K562 (cell line): ENCODE data around the gene GNG7. TPM values are rescaled to one million over a fixed set of nuclear protein-coding genes. Genes with fewer than 3 reads are reported as not detected.
"Not testable (repeated sequence)": the region's sequence is repeated elsewhere in the genome, so short reads cannot be mapped to it uniquely, and the experiment has no call there.

Experiments used
- ATAC-seq: fragments of 200-7000 bp; cut with Tn5 transposase; 3 replicates; pipeline ENCODE4 v1.9.1; 2020; ENCODE audit warnings: moderate library complexity
- BruUV-seq: library from RNA; stranded (reverse); fragments of 400-500 nt; replicated peaks from 2 replicates; lab custom pipeline; 2021; lab: Mats Ljungman, UMichigan
- CTCF ChIA-PET: fragments of 300-600 bp; formaldehyde crosslinking; extraction: SDS; loops from one replicate; lab custom pipeline; 2021; ENCODE audit warnings: low intra/inter-chr PET ratio; lab: Yijun Ruan, JAX
- POLR2A ChIA-PET: fragments of 300-600, 350-650 bp; sonication (Branson Sonifier 250); formaldehyde crosslinking; extraction: SDS; loops from one replicate; lab custom pipeline; 2021; ENCODE audit warnings: antibody characterized with exemption, inconsistent platforms; lab: Yijun Ruan, JAX
- DNase-seq, 4 experiments: peaks; one replicate each; pipeline versions ENCODE4 v3.0.0 to v3.0.0-alpha.2; 2011 to 2018; ENCODE audit warnings: low spot score in 3 of 4, mixed read lengths in 3 of 4; ENCODE audit errors: extremely low read depth in 1 of 4
- FAIRE-seq: peaks from 2 replicates; lab custom pipeline; 2011; peaks lifted over from hg19 to GRCh38; lab: Jason Lieb, UNC
- H2AFZ ChIP-seq: 2 replicates; pipeline ENCODE4 v1.6.0; 2011; ENCODE audit warnings: low read depth, low read length, control low read depth, inconsistent platforms
- H3K27ac ChIP-seq: fragments of 200-600 bp; 3 replicates; pipeline ENCODE4 v1.8.0; 2011; ENCODE audit warnings: low read depth, mild to moderate bottlenecking, control low read depth, inconsistent platforms, low read length, moderate library complexity, mixed read lengths; ENCODE audit errors: extremely low read depth
- H3K27me3 ChIP-seq, 2 experiments: fragments of 300-600 bp in 1 of 2; 2 replicates in 1 of 2; 3 replicates in 1 of 2; pipeline versions ENCODE4 v1.6.0 to v1.8.0; 2011; ENCODE audit warnings: inconsistent platforms in 2 of 2, low read length in 2 of 2, mild to moderate bottlenecking in 1 of 2, mixed read lengths in 1 of 2, moderate library complexity in 1 of 2; ENCODE audit not compliant: control insufficient read depth in 2 of 2, insufficient read depth in 2 of 2
- H3K36me3 ChIP-seq: fragments of 300-600 bp; 3 replicates; pipeline ENCODE4 v1.8.0; 2011; ENCODE audit warnings: mild to moderate bottlenecking, low read length, inconsistent platforms; ENCODE audit not compliant: control insufficient read depth, insufficient read depth
- H3K4me1 ChIP-seq, 2 experiments: fragments of 200-600 bp in 1 of 2; replicated peaks in 1 of 2; 2 replicates in 1 of 2; 3 replicates in 1 of 2; pipeline versions ENCODE4 v1.5.1 to v1.8.0; 2011; ENCODE audit warnings: inconsistent platforms in 2 of 2, low read length in 2 of 2, mild to moderate bottlenecking in 1 of 2, mixed read lengths in 1 of 2, moderate library complexity in 1 of 2; ENCODE audit not compliant: control insufficient read depth in 2 of 2, insufficient read depth in 2 of 2
- H3K4me2 ChIP-seq: 2 replicates; pipeline ENCODE4 v1.6.1; 2011; ENCODE audit warnings: low read length, control low read depth, inconsistent platforms, mixed read lengths; ENCODE audit not compliant: insufficient read depth
- H3K4me3 ChIP-seq: fragments of 200-600 bp; sonication (generic), shearing (Covaris generic); 2 replicates; pipeline ENCODE4 v1.5.1; 2016; ENCODE audit warnings: control low read depth, inconsistent platforms
- H3K79me2 ChIP-seq: fragments of 200-600 bp; 3 replicates; pipeline ENCODE4 v1.8.0; 2011; ENCODE audit warnings: low read length, inconsistent platforms; ENCODE audit not compliant: control insufficient read depth, insufficient read depth
- H3K9ac ChIP-seq, 2 experiments: 2 replicates each; pipeline versions ENCODE4 v1.6.0 to v1.6.1; 2011; ENCODE audit warnings: low read depth in 2 of 2, low read length in 2 of 2, control low read depth in 1 of 2, inconsistent platforms in 1 of 2, mild to moderate bottlenecking in 1 of 2, mixed read lengths in 1 of 2; ENCODE audit not compliant: insufficient read depth in 1 of 2
- H3K9me1 ChIP-seq: one replicate; pipeline ENCODE4 v1.6.0; 2011; ENCODE audit warnings: inconsistent platforms, mild to moderate bottlenecking, low read length, moderate library complexity; ENCODE audit not compliant: control insufficient read depth, insufficient read depth
- H3K9me3 ChIP-seq: replicated peaks from 2 replicates; pipeline ENCODE4 v1.5.1; 2011; ENCODE audit warnings: low read depth, low read length, inconsistent platforms; ENCODE audit not compliant: control insufficient read depth, insufficient read depth
- H4K20me1 ChIP-seq: replicated peaks from 2 replicates; pipeline ENCODE4 v1.6.1; 2011; ENCODE audit warnings: low read length, inconsistent platforms, mixed read lengths; ENCODE audit not compliant: control insufficient read depth, insufficient read depth
- ARID1B ChIP-seq: fragments of 450-650 bp; IDR thresholded peaks from 2 replicates; pipeline ENCODE4 v1.6.1; 2016; ENCODE audit warnings: antibody characterized with exemption, mild to moderate bottlenecking, inconsistent platforms
- CC2D1A ChIP-seq: fragments of 450-650 bp; IDR thresholded peaks from 2 replicates; pipeline ENCODE4 v1.6.1; 2017; ENCODE audit warnings: mild to moderate bottlenecking
- PHB2 ChIP-seq: fragments of 450-650 bp; IDR thresholded peaks from 2 replicates; pipeline ENCODE4 v1.6.1; 2017; ENCODE audit warnings: low read depth
- RBM25 ChIP-seq: fragments of 200-400 bp; formaldehyde crosslinking; IDR thresholded peaks from 2 replicates; pipeline ENCODE4 v1.6.1; 2018; ENCODE audit warnings: low read length, low read depth, moderate library complexity; ENCODE audit not compliant: severe bottlenecking
- TCF3 ChIP-seq: sonication (generic); formaldehyde crosslinking; IDR thresholded peaks from 2 replicates; pipeline ENCODE4 v1.4.0; 2020; ENCODE audit warnings: mild to moderate bottlenecking, missing genetic modification reagents
- ZC3H11A ChIP-seq: IDR thresholded peaks from 2 replicates; pipeline ENCODE4 v1.6.1; 2012; ENCODE audit warnings: low read depth, low read length, improper control_type of control experiment
- ZNF121 ChIP-seq: sonication (generic); formaldehyde crosslinking; conservative IDR thresholded peaks from 2 replicates; pipeline ENCODE4 v1.8.0; 2022; ENCODE audit warnings: missing genetic modification reagents
- WGBS: fragments of 100-300 bp; shearing (Covaris generic); methylation state at CpG from one replicate; pipeline ENCODE4 v1.1.6; 2016; ENCODE audit warnings: low coverage, mixed read lengths; ENCODE audit not compliant: insufficient coverage; ENCODE audit errors: missing lambda C conversion rate; 5-methylcytosine and 5-hydroxymethylcytosine counted together
- in situ Hi-C: fragments of 300-500 bp; cut with MboI; formaldehyde crosslinking; loops from 4 replicates; pipeline ENCODE4 v1.15.0; 2018; ENCODE audit warnings: inconsistent platforms, mixed read lengths
- intact Hi-C: fragments of 100-400 bp; cut with micrococcal nuclease; formaldehyde crosslinking; loops from 2 replicates; pipeline ENCODE4 v1.14.2; 2022
- polyA plus RNA-seq, 8 experiments: library from polyadenylated mRNA; depleted of rRNA in 4 of 8; stranded (reverse) in 5 of 8; unstranded in 3 of 8; fragments of >200 nt; fragmentation: Nextera tagmentation in 2 of 8; fragmentation: Illumina TruSeq in 1 of 8; extraction: Ambion mirVana in 2 of 8; extraction: Trizol in 1 of 8; gene quantifications; 2 replicates each; pipeline versions ENCODE4 v1.2.1 to v1.2.3, GENCODE V29; 2011 to 2014; ENCODE audit warnings: inconsistent platforms in 1 of 8, missing spikeins in 1 of 8
- total RNA-seq, 7 experiments: library from RNA; depleted of rRNA in 6 of 7; stranded (reverse); fragments of >200 nt in 6 of 7; fragmentation: Illumina TruSeq in 2 of 7; extraction: Trizol in 2 of 7; gene quantifications; 2 replicates each; pipeline versions ENCODE4 v1.2.1 to v1.2.3, GENCODE V29; 2011 to 2021; ENCODE audit warnings: low replicate concordance in 1 of 7
- TF ChIP-seq, protein P1 (sequence below): fragments of 450-650 bp; formaldehyde crosslinking; IDR thresholded peaks from 2 replicates; pipeline ENCODE4 v1.4.0; 2020; ENCODE audit warnings: mild to moderate bottlenecking, mixed read lengths

The GNG7 gene
- total and polyA plus RNA-seq, 9 of the 15 experiments (the other 6 are each of a cell fraction or from before 2014, with no cell fraction given), result 0.01 to 0.20 (median 0.06) TPM; not detected in 1

DNA sequence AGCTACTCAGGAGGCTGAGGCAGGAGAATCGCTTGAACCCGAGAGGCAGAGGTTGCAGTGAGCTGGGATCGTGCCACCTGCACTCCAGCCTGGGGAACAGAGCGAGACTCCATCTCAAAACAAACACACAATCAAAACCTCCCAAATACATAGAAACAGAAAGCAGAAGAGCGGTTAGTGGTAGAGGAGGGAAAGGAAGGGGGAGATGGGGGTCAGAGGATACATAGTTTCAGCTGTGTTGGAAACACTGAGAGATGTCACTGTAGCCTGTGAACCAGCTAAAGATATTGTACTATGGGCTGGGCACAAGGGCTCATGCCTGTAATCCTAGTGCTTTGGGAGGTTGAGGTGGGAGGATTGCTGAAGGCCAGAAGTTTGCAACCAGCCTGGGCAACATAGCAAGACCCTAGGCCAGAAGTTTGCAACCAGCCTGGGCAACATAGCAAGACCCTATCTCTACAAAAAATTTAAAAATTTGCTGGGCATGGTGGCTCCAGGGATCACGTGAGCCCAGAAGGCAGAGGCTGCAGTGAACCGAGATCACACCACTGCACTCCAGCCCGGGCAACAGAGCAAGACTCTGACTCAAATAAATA, 49.9 kb downstream of the GNG7 start:
- no peaks in the 10 kb centered on the region for H3K36me3 ChIP-seq
- H3K4me3 ChIP-seq, result no peak overlapping the region
- POLR2A ChIA-PET, result no interaction called here
- DNase-seq (no peak), FAIRE-seq (no peak)
- in situ Hi-C loops, result no loop called here
- no peaks in the 10 kb centered on the region for H4K20me1 ChIP-seq
- no peak overlapping the region for H3K4me2 ChIP-seq
- no TSS peak for BruUV-seq
- H2AFZ ChIP-seq, result no peak overlapping the region
- CTCF ChIA-PET, result interaction anchor here (0.7 to 1.1 kb wide), 2 partner anchors 42 to 218 kb away, joined by 3 to 4 read pairs; no protein-coding TSS in a partner anchor
- H3K9ac ChIP-seq, result no peak overlapping the region
- intact Hi-C loops, result no loop called here
- H3K27me3 ChIP-seq, result peaks cover 11 to 33% of the 10 kb centered on the region in 2 experiments; a peak in 4 of 5 replicates
- peaks cover 0 to 13% of the 10 kb centered on the region in 2 experiments; a peak in 2 of 5 replicates for H3K4me1 ChIP-seq
- peak; percentile 90 for TF ChIP-seq ZNF121 (CRISPR knock-in tag)
- TF ChIP-seq, protein P1, sequence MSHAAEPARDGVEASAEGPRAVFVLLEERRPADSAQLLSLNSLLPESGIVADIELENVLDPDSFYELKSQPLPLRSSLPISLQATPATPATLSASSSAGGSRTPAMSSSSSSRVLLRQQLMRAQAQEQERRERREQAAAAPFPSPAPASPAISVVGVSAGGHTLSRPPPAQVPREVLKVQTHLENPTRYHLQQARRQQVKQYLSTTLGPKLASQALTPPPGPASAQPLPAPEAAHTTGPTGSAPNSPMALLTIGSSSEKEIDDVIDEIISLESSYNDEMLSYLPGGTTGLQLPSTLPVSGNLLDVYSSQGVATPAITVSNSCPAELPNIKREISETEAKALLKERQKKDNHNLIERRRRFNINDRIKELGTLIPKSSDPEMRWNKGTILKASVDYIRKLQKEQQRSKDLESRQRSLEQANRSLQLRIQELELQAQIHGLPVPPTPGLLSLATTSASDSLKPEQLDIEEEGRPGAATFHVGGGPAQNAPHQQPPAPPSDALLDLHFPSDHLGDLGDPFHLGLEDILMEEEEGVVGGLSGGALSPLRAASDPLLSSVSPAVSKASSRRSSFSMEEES (CRISPR knock-in tag), result peak; percentile 7; the same call in 1 of the 2 replicates
- no peak for TF ChIP-seq ZC3H11A
- no peak for TF ChIP-seq TCF3 (CRISPR knock-in tag)
- TF ChIP-seq RBM25, result peak; percentile 16
- no peak for TF ChIP-seq ARID1B
- no peak for TF ChIP-seq PHB2
- TF ChIP-seq CC2D1A, result no peak
- TF ChIP-seq, all 486 proteins: peak for 3
- Histone ChIP-seq H3K79me2 (no peaks in the 10 kb centered on the region), H3K9me1 (no peaks in the 10 kb centered on the region), H3K27ac (no peak overlapping the region), H3K9me3 (no peaks in the 10 kb centered on the region)
- ATAC-seq, result no peak
- WGBS, result 10% methylated on average over 5 of the region's 8 CpGs

DNA sequence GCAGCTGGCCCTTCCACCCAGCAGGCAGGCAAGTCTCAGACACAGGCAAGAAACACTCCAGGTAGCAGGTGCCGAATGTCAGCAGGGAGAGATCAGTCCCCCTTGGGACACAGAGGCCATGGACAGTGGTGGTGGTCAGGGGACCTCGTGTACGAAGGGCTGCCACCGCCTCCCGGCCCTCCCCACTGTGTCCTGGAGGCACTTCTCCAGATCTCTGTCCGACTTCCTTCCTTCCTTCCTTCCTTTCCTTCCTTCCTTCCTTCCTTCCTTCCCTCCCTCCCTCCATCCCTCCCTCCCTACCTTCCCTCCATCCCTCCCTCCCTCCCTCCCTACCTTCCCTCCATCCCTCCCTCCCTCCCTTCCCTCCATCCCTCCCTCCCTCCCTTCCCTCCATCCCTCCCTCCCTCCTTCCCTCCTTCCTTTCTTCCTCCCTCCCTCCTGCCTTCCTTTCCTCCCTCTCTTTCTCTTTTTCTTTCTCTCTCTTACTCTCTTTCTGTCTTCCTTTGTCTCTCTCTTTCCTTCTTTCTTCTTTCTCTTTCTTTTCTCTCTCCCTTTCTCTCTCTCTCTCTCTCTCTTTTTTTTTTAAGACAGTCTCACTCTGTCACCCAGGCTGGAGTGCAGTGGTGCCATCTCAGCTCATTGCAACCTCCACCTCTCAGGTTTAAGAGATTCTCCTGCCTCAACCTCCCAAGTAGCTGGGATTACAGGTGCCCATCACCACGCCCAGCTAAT, 51.3 kb downstream of the GNG7 start:
- POLR2A ChIA-PET, result interaction anchor here (1.3 kb wide), 1 partner anchor 99 kb away, joined by 3 read pairs; no protein-coding TSS in a partner anchor
- H3K79me2 ChIP-seq, in situ Hi-C loops, BruUV-seq, FAIRE-seq, intact Hi-C loops, H3K36me3 ChIP-seq, H3K9me1 ChIP-seq, ATAC-seq, H3K9me3 ChIP-seq, H3K4me2 ChIP-seq, H3K27ac ChIP-seq, H4K20me1 ChIP-seq, CTCF ChIA-PET, H2AFZ ChIP-seq, H3K4me3 ChIP-seq, DNase-seq: not testable (repeated sequence)
- peaks cover 14 to 46% of the 10 kb centered on the region in 2 experiments; a peak in 4 of 5 replicates for H3K27me3 ChIP-seq
- peaks cover 0 to 17% of the 10 kb centered on the region in 2 experiments; a peak in 2 of 5 replicates for H3K4me1 ChIP-seq
- 14% methylated on average over 5 of the region's 7 CpGs for WGBS
- H3K9ac ChIP-seq, result 0 out of 4 replicates have a peak overlapping the region, but pooled peaks of 1 of the 2 experiments have one; percentile 35
